Umbilical cord (tissue), 2 donors: ENCODE measurements around the gene SPATA31A5. TPM values are rescaled to one million over a fixed set of nuclear protein-coding genes. Genes with fewer than 3 reads are reported as not detected.
"Not testable (repeated sequence)": the region's sequence is repeated elsewhere in the genome, so short reads cannot be mapped to it uniquely, and the experiment has no call there.

Source experiments
- DNase-seq: peaks from one replicate; pipeline ENCODE4 v3.0.0-alpha.2; 2015; ENCODE audit warnings: low spot score
- total RNA-seq: library from RNA; depleted of rRNA; stranded (reverse); fragments of >200 nt; gene quantifications from one replicate; pipeline ENCODE4 v1.2.3, GENCODE V29; 2014; ENCODE audit warnings: low replicate concordance; ENCODE audit not compliant: insufficient read depth

The SPATA31A5 gene
- total RNA-seq = not detected

GRCh38 chr9:60914107-60914506 is at the start of gene SPATA31A5:
Gene SPATA31A5, plus strand, starts transcription at chr9:60914407. Its CDS starts 29 bp downstream, at chr9:60914436.
- not testable (repeated sequence) for DNase-seq

- not testable (repeated sequence) for DNase-seq
Measured at GRCh38 chr9:60962990-60963350, 48.8 kb downstream of the SPATA31A5 start.

- DNase-seq = not testable (repeated sequence)
Measured at GRCh38 chr9:60966382-60966781, 52.2 kb downstream of the SPATA31A5 start.
